Measurements from ENCODE around the gene ARL16.

- TF ChIP-seq CTCF (IDR thresholded peaks at IDR 0.05; ENCODE audit: low read depth, low read length) (no peak), EZH2phosphoT487 (IDR thresholded peaks at IDR 0.05; ENCODE audit: low read depth) (no peak)
Measured at GRCh38 chr17:81706757-81707624, 23.4 kb upstream of the ARL16 start.

Data from OCI-LY3 (cell line).